GM10248 (cell line): ENCODE results near the gene CELF4.

Experiments
- CTCF ChIA-PET: fragments of 300-600 bp; sonication (Branson Sonifier 250); formaldehyde crosslinking; extraction: SDS; loops from one replicate; lab custom pipeline; 2021; ENCODE audit warnings: antibody characterized with exemption; lab: Yijun Ruan, JAX
- POLR2A ChIA-PET: fragments of 350-650 bp; sonication (Branson Sonifier 250); formaldehyde crosslinking; extraction: SDS; loops from one replicate; lab custom pipeline; 2020; ENCODE audit warnings: antibody characterized with exemption; lab: Yijun Ruan, JAX
- DNase-seq: peaks from one replicate; pipeline ENCODE4 v3.0.0; 2012; ENCODE audit errors: extremely low spot score
- CTCF ChIP-seq: IDR thresholded peaks from 2 replicates; pipeline ENCODE4 v1.5.1; 2012; ENCODE audit warnings: mild to moderate bottlenecking, low read depth; ENCODE audit errors: extremely low read depth, missing control alignments, control extremely low read depth

Gene CELF4

GRCh38 chr18:37533647-37534584 lies 31.7 kb downstream of the CELF4 start:
- DNase-seq, result no peak
- ChIA-PET CTCF (interaction anchor here (1.1 to 2.4 kb wide), 2 partner anchors 17 to 591 kb away, joined by 3 to 7 read pairs; no protein-coding TSS in a partner anchor), POLR2A (no interaction called here)
- TF ChIP-seq CTCF, result no peak

GRCh38 chr18:37532917-37533316 lies 32.7 kb downstream of the CELF4 start:
- CTCF ChIA-PET, result interaction anchor here (0.9 to 2.4 kb wide), 2 partner anchors 11 to 16 kb away, joined by 3 to 7 read pairs; no protein-coding TSS in a partner anchor
- no peak for DNase-seq
- POLR2A ChIA-PET, result no interaction called here
- TF ChIP-seq CTCF, result no peak

- ChIA-PET POLR2A (no interaction called here), CTCF (interaction anchor here (1.4 to 1.6 kb wide), 2 partner anchors 8 to 13 kb away, joined by 3 to 4 read pairs; no protein-coding TSS in a partner anchor)
- peak; percentile 39 for DNase-seq
- TF ChIP-seq CTCF, result no peak
These were observed 35.7 kb downstream of the CELF4 start for GRCh38 chr18:37529863-37530262.

- CTCF ChIA-PET, result interaction anchor here (1.4 kb wide), 1 partner anchor 9 kb away, joined by 4 read pairs; no protein-coding TSS in a partner anchor
- POLR2A ChIA-PET, result no interaction called here
- TF ChIP-seq CTCF, result no peak
- no peak for DNase-seq
These were observed 36.3 kb downstream of the CELF4 start for GRCh38 chr18:37529296-37529695.

- ChIA-PET POLR2A (no interaction called here), CTCF (interaction anchor here (0.8 kb wide), 1 partner anchor 13 kb away, joined by 3 read pairs; no protein-coding TSS in a partner anchor)
- no peak for DNase-seq
- TF ChIP-seq CTCF, result no peak
These were observed 38.2 kb downstream of the CELF4 start for GRCh38 chr18:37527395-37527794.

- CTCF ChIA-PET, result no interaction called here
- no peak for DNase-seq
- POLR2A ChIA-PET, result no interaction called here
- no peak for TF ChIP-seq CTCF
These were observed 40.4 kb downstream of the CELF4 start for GRCh38 chr18:37525262-37525585.
